ENCODE results near the gene CCNL2.

CCNL2 gene

DNA sequence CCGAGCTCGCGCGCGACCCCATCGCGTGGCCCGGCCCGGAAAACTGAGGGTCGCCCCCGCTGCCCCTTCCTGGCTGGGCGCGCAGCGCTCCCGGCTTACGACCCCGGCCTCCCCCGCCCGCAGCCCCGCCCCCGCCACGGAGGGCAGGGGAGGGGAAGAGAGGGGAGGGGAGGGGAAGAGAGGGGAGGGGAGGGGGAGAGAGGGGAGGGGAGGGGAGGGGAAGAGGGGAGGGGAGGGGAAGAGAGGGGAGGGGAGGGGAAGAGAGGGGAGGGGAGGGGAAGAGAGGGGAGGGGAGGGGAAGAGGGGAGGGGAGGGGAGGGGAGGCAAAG lies 28.6 kb upstream of the CCNL2 start:
- DNase-seq (ENCODE audit: insufficient read length, low spot score) (no peak), FAIRE-seq (no peak)

DNA sequence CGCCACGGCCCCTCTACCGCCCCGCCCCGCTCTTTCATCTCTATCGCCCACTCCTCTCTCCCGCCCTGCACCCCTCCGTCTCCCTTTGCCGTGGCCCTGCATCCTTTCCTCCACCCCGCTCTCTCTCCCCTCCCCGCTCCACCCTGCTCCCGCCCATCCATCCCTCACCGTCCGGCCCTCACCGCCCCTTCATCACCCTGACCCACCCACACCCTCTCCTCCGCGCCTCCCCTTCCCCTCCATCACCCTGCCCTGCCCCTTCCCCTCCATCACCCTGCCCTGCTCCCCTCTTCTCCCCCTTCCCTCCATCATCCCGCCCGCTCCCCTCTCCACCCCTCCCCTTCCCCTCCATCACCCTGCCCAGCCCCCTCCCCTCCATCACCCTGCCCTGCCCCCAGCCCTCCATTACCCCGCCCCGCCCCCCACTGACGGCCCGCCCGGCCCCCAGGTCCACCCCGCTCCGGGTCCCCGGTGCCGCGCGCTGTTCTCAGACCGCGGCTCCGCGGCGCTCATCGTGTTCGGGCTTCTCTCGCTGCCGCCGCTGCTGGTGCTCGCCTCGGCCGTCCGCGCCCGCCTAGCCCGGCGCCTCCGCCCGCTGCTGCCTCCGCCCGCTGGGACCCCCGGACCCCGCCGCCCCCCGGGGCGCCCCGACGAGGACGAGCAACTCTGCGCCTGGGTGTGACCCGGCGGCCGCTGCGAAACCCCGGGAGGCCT lies 28.1 kb upstream of the CCNL2 start:
- DNase-seq (ENCODE audit: insufficient read length, low spot score) = no peak
- TF ChIP-seq POLR2A (IDR thresholded peaks at IDR 0.05; ENCODE audit: low read depth, low read length) = no peak

More for the DNA sequence above, 28.6 kb upstream of the CCNL2 start:
- TF ChIP-seq POLR2A (IDR thresholded peaks at IDR 0.05; ENCODE audit: low read depth, low read length) = no peak

DNA sequence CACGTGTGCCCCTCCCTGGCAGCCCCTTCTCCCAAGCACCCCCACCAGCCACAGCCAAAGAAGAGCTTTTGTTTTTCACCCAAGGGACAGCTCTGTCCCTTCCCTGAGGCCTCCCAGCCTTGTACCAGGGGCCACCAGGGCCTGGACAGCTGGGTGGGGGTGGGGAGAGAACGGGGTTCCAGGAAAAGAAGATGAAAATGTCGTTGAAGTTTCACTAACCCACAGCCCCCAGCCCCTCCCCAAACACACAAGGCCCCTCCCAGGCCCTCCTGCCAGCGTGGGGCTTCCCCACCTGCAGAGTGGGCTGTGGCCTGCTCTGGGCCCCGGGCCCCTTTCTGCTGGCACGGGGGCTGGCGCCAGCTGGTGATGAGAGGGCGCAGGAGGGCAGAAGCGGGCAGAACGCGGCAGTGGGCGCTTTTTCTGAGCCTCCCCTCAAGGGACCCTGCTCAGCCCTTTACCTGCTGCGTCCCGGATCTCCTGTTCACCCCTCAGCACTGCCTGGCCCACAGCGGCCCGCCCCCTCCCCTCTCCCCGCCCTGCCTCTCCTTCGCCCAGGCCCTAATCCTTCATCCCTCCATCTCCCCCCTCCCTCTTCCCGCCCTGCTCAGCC lies 27.5 kb upstream of the CCNL2 start:
- no peak for FAIRE-seq
- no peak for DNase-seq (ENCODE audit: insufficient read length, low spot score)
- no peak for TF ChIP-seq POLR2A (IDR thresholded peaks at IDR 0.05; ENCODE audit: low read depth, low read length)

More for the DNA sequence above, 28.1 kb upstream of the CCNL2 start:
- no peak for FAIRE-seq

DNA sequence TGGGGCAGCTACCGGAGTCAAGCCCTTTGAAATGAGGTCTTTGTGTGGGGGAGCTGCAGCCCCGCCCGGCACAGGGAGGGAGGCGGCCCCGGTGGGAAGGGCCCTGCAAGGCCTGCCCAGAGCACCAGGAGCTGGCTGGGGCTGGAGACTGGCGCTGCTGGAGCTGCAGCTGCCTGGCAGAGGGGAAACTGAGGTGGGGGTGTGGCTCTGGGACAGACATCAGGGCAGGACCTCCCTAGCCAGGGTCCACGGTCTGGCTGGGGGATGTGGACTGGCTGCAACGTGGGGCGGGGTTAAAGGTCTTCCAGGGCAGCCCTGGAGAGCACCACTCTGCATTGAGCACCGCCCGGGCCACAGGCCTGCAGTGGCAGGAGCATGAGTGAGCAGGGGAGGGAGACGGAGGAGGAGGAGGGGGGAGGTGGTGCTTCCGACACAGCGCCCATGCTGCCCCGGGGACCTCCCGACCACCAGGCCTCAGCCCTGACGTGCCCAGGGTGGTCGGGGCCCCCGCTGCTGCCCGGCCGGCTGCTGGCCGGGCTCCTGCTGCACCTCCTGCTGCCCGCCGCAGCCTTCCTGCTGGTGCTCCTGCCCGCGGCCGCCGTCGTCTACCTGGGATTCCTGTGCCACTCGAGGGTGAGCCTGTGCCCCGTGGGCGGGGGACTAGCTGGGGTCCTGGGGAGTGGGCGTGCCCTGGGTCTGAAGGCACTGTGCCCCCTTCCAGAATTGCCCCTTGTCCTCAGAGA lies 26.8 kb upstream of the CCNL2 start:
- DNase-seq (ENCODE audit: insufficient read length, low spot score) (no peak), FAIRE-seq (no peak)
- TF ChIP-seq POLR2A (IDR thresholded peaks at IDR 0.05; ENCODE audit: low read depth, low read length) = no peak

DNA sequence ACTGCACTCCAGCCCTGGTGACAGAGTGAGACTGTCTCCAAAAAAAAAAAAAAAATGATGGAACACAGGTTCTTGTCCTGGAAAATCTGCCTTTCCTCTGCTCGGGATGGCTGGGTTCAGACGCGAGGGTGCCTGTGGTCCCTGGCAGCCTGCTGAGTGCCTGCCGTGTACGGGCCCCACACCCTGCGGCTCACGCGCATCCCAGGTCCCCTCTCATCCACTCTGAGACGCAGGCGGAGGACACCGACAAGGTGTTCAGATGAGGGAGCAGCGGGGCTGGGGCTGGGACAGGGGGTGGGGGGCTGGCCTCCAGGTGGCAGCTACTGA lies 26.3 kb upstream of the CCNL2 start:
- DNase-seq (ENCODE audit: insufficient read length, low spot score) (no peak), FAIRE-seq (no peak)
- TF ChIP-seq POLR2A (IDR thresholded peaks at IDR 0.05; ENCODE audit: low read depth, low read length) = no peak

DNA sequence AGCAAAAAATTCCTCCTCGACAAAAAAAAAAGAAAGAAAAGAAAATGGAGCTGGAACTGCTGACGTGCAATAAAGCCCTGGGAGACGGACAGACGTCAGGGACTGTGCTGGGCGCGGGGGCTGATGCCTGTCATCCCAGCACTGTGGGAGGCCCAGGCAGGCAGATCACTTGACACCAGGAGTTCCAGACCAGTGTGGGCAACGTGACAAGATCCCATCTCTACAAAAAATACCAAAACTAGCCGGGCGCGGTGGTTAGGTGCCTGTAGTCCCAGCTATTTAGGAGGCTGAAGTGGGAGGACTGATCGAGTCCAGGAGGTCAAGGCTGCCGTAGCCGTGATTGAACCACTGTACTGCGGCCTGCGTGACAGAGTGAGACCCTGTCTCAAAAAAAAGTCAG lies 25.6 kb upstream of the CCNL2 start:
- DNase-seq (ENCODE audit: insufficient read length, low spot score) (no peak), FAIRE-seq (no peak)
- no peak for TF ChIP-seq POLR2A (IDR thresholded peaks at IDR 0.05; ENCODE audit: low read depth, low read length)

DNA sequence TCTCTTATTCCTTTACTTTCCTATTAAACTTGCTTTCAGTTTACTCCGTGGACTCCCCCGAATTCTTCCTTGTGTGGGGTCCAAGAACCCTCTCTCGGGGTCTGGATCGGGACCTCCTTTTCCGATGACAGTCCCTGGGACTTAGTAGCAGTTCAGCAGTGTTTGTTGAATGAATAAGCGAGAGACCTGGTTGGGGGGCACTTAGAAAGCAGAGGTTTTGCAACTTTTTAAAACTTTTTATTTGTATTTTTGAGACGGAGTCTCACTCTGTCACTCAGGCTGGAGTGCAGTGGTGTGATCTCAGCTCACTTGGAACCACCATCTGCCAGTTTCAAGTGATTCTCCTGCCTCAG lies 24.1 kb upstream of the CCNL2 start:
- DNase-seq (ENCODE audit: insufficient read length, low spot score) = no peak
- FAIRE-seq = no peak
- no peak for TF ChIP-seq POLR2A (IDR thresholded peaks at IDR 0.05; ENCODE audit: low read depth, low read length)

DNA sequence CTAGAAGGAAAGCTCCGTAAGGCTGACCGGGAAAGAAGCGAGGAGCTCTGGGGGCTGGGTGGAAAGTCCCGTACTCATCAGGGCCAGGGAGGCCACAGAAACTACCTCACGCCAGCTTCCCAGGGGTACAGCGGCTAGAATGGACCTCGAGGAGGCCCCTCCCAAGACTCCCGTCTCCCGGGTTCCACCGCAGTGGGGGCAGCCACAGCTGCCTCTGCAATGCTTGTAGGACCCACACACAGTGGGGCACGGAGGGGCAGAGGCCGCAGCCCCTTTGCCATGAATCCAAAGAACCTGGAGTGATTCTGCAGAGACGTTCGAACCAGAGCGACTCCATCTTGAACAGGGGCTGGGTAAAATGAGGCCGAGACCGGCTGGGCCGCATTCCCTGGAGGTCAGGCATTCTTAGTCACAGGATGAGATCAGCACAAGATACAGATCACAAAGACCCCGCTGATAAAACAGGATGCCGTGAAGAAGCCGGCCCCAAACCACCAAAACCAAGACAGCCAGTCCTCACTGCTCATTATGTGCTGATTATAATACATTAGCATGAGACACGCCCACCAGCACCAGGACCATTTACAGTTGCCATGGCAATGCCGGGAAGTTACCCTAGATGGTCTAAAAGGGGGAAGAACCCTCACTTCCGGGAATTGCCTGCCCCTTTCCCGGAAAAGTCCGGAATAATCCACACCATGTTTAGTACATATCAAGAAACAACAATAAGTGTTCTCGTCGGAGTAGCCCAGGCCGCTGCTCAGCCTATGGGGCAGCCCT lies 23.5 kb upstream of the CCNL2 start:
- no peak for DNase-seq (ENCODE audit: insufficient read length, low spot score)
- TF ChIP-seq POLR2A (IDR thresholded peaks at IDR 0.05; ENCODE audit: low read depth, low read length) = no peak
- FAIRE-seq = no peak

DNA sequence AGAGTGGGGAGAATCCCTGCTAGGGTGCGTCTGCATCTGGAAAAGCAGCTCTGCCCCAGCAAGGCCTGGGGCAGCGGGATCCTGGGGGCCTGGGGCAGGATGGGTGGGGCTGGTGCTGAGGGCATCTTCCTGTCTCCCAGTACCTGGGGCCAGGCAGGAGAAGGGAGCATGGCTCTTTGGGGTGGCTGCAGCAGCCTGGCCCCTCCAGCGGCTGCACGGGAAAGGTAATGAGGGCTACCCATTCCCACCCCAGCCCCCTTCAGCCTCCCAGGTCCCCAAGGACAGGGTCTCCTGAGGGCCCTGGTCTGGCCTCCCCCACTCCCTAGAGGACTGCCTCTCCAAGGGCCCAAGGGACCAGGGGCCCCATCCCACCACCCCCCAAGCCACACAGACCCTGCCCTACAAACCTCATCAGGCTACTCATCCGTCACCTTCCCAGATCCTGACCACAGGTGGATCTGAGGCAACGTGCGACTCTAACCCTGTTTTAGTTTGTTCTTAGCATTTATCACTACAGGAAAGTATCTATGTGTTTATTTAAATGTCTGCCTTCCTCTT lies 22.9 kb upstream of the CCNL2 start:
- TF ChIP-seq POLR2A (IDR thresholded peaks at IDR 0.05; ENCODE audit: low read depth, low read length) = no peak
- no peak for DNase-seq (ENCODE audit: insufficient read length, low spot score)
- no peak for FAIRE-seq

DNA sequence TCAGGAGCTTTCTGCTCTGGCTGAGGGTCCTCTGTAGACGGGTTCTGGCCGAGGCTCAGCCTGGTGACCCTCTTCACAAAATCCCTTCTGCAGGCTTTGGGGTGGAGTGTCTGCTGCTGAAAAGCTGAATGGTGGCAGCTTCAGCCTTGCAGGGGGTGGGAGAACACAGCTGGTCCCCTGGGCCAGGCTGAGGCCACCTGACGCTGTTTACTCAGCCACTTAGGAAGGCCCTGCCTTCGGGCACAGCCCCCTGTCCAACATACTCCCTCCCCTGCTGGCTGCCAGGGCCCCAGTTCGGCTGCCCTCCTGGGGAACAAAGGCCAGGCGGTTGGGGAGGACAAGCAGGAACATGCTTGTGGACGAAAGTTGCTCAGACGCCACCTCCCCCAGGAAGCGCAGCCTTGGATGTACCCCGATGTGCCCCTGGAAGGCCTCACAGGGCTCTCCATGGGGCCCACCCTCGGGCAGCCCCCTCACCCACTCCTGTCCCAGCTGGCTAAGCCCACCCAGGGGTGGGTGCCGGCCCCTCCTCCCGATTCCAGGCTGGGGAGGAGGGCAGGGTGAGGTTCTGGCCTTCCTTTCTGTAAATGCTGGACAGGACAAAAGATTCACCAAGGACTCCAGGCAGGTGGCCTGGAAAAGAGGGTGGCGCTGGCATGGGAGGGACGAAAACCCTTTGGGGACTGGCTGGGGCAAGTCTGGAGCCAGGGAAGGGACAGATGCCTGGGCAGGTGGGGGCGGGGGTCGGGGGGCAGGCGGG lies 22.2 kb upstream of the CCNL2 start, which contains the start of gene ANKRD65:
TSS of gene ANKRD65 (minus strand) at position 130 of the 760 bp plus-strand sequence. CDS start 271 bp downstream, outside the sequence.
- DNase-seq (ENCODE audit: insufficient read length, low spot score) = no peak
- no peak for FAIRE-seq

DNA sequence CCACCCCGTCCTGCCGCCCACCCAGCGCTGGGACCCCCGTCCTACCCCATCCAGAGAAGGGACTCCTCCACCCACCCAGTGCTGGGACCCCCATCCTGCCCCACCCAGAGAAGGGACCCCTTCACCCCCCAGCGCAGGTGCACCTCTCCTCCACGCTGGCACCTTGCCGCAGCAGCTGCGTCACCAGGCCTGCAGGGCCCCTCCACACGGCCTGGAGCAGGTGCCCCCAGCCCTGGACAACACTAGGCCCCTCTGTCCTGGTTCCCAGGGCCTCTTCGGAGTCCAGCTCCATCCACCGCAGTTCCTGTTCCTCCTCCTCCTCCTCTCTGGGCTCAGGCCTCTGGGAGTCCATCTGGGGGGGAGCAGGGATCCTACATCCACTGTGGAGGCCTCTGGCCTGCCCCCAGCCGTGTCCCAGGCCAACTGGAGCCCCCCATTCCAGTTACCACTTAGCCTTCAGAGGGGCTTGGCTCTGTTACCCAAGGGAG lies 21.6 kb upstream of the CCNL2 start:
- no peak for TF ChIP-seq POLR2A (IDR thresholded peaks at IDR 0.05; ENCODE audit: low read depth, low read length)
- DNase-seq (ENCODE audit: insufficient read length, low spot score) = no peak
- FAIRE-seq = no peak

More for the DNA sequence above, 22.2 kb upstream of the CCNL2 start, which contains the start of gene ANKRD65:
- TF ChIP-seq POLR2A (IDR thresholded peaks at IDR 0.05; ENCODE audit: low read depth, low read length) = no peak

DNA sequence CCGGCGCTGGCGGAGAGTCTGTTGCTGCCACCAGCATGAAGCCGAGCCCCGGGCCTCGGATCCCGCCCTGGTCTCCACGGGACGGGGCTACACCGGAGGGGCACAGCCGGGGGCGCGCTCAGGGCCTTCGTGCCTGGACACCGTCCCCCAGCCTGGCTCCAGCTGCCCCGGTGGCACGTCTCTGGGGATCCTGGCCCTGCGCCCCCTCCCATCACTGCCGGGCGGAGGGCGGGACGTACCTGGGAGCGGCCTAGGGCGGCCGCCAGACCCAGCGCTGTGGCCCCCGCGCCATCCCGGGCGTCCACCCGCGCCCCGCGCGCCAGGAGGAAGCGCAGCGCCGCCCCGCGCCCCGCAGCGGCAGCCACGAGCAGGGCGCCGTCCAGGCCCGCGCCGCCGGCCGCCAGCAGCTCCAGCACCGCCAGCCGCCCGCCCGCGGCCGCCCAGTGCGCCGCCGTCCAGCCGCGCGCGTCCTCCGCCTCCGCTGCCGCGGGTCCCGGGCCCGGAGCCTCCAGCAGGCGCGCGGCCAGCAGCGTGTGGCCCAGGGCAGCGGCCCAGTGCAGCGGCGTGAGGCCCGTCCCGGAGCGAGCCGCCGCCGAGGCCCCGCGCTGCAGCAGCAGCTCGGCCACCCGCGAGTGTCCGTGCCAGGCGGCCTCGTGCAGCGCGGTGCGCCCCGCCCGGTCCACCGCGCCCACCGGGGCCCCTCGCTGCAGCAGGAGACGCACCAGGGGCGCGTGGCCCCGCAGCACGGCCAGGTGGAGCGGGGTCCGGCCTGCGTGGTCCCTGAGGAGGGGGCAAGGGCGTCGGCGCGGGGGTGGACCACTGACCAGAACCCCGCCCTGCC lies 20.9 kb upstream of the CCNL2 start:
- no peak for TF ChIP-seq POLR2A (IDR thresholded peaks at IDR 0.05; ENCODE audit: low read depth, low read length)
- no peak for FAIRE-seq
- no peak for DNase-seq (ENCODE audit: insufficient read length, low spot score)
